ENCODE results near the gene NT5C1B.

DNA sequence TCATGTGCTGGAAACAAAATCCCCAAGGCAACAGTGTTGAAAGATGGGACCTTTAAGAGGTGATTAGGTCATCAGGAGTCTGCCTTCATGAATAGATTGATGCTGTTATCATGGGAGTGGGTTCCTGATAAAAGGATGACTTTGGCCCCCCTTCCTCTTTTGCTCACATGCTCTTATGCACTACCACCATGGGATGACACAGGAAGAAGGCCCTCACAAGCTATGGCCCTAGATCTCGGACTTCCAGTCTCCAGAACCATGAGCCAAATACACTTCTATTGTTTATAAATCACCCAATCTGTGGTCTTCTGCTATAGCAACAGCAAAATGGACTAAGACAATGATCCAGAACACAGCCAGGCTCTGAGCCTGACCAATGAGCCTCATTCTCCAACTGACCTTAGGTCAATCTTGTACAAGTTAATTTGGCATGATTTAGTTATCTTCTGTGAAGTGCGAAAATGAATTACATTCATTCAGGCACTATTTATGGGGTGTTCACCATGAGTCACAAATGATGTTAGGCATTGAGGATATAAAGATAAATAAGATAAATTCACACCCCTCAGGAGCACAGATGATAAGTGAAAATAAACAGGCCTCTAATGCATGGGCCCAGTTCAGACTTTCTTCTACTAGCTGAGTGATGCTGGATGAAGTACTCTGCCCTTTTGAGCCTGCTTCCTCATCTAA, 37.7 kb upstream of the NT5C1B start:
- no peak for TF ChIP-seq POLR2A (IDR thresholded peaks at IDR 0.05)
- TF ChIP-seq, protein P1, sequence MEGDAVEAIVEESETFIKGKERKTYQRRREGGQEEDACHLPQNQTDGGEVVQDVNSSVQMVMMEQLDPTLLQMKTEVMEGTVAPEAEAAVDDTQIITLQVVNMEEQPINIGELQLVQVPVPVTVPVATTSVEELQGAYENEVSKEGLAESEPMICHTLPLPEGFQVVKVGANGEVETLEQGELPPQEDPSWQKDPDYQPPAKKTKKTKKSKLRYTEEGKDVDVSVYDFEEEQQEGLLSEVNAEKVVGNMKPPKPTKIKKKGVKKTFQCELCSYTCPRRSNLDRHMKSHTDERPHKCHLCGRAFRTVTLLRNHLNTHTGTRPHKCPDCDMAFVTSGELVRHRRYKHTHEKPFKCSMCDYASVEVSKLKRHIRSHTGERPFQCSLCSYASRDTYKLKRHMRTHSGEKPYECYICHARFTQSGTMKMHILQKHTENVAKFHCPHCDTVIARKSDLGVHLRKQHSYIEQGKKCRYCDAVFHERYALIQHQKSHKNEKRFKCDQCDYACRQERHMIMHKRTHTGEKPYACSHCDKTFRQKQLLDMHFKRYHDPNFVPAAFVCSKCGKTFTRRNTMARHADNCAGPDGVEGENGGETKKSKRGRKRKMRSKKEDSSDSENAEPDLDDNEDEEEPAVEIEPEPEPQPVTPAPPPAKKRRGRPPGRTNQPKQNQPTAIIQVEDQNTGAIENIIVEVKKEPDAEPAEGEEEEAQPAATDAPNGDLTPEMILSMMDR (IDR thresholded peaks at IDR 0.05) = no peak

Measured in upper lobe of left lung (tissue), 4 donors.